B cell (primary cell): ENCODE data around the gene TAS2R50. TPM values are rescaled to one million over a fixed set of nuclear protein-coding genes. Genes with fewer than 3 reads are reported as not detected.

Experiments used
- ATAC-seq: fragments of 200-7000 bp; cut with Tn5 transposase; one replicate; pipeline ENCODE4 v1.10.0; 2021; ENCODE audit warnings: low read depth, mild to moderate bottlenecking, moderate number of reproducible peaks, moderate library complexity
- CTCF ChIA-PET: fragments of 350-600 bp; sonication (Branson Sonifier 250); formaldehyde crosslinking; loops from one replicate; lab custom pipeline; 2021; ENCODE audit warnings: antibody characterized with exemption, inconsistent platforms; lab: Charles Lee
- POLR2A ChIA-PET: fragments of 350-600 bp; sonication (Branson Sonifier 250); formaldehyde crosslinking; loops from one replicate; lab custom pipeline; 2021; ENCODE audit warnings: antibody characterized with exemption; lab: Charles Lee
- DNase-seq: peaks from one replicate; pipeline ENCODE4 v3.0.0; 2013
- H2AFZ ChIP-seq: 2 replicates; pipeline ENCODE4 v1.6.1; 2012; ENCODE audit warnings: mild to moderate bottlenecking, low read depth, low read length; ENCODE audit not compliant: insufficient read depth, poor library complexity, severe bottlenecking
- H3K27ac ChIP-seq, 2 donors: 1 replicate in 1 of 2; 2 replicates in 1 of 2; pipeline ENCODE4 v1.5.1; 2012 to 2013; ENCODE audit warnings: low read length in 2 of 2, mild to moderate bottlenecking in 2 of 2, moderate library complexity in 1 of 2
- H3K27me3 ChIP-seq, 4 experiments: fragments of 200-600 bp in 1 of 4; sonication (generic) in 1 of 4; replicated peaks in 1 of 4; 1 replicate in 2 of 4; 2 replicates in 2 of 4; pipeline versions ENCODE4 v1.6.1 to v1.7.0; 2013 to 2016; ENCODE audit warnings: low read length in 3 of 4, mild to moderate bottlenecking in 2 of 4, mixed read lengths in 1 of 4, moderate library complexity in 1 of 4; ENCODE audit not compliant: insufficient read depth in 4 of 4, control insufficient read depth in 3 of 4; ENCODE audit errors: control extremely low read depth in 1 of 4
- H3K36me3 ChIP-seq, 2 experiments: replicated peaks in 1 of 2; 1 replicate in 1 of 2; 2 replicates in 1 of 2; pipeline versions ENCODE4 v1.6.1 to v1.7.1; 2013; ENCODE audit warnings: low read length in 1 of 2; ENCODE audit not compliant: insufficient read depth in 2 of 2, control insufficient read depth in 1 of 2; ENCODE audit errors: control extremely low read depth in 1 of 2, extremely low read depth in 1 of 2
- H3K4me1 ChIP-seq, 2 donors: fragments of 200-600 bp in 1 of 2; sonication (generic) in 1 of 2; 1 replicate in 1 of 2; 2 replicates in 1 of 2; pipeline versions ENCODE4 v1.5.1 to v1.6.1; 2013 to 2017; ENCODE audit warnings: low read length in 2 of 2; ENCODE audit not compliant: control insufficient read depth in 2 of 2, insufficient read depth in 2 of 2
- H3K4me2 ChIP-seq: replicated peaks from 2 replicates; pipeline ENCODE3; 2012; ENCODE audit warnings: mild to moderate bottlenecking, low read depth, low read length; ENCODE audit not compliant: poor library complexity, severe bottlenecking
- H3K4me3 ChIP-seq, 5 experiments: fragments of 200-600 bp in 1 of 5; sonication (generic) in 1 of 5; 1 replicate in 3 of 5; 2 replicates in 2 of 5; pipeline versions ENCODE4 v1.5.1 to v1.7.0; 2011 to 2016; ENCODE audit warnings: low read length in 4 of 5, mild to moderate bottlenecking in 4 of 5, low read depth in 2 of 5, control low read depth in 1 of 5, moderate library complexity in 1 of 5; ENCODE audit not compliant: insufficient read depth in 1 of 5; ENCODE audit errors: control extremely low read depth in 1 of 5, extremely low read depth in 1 of 5
- H3K79me2 ChIP-seq: fragments of 200-600 bp; sonication (generic); one replicate; pipeline ENCODE4 v1.6.0; 2016; ENCODE audit warnings: low read length; ENCODE audit not compliant: control insufficient read depth, insufficient read depth
- H3K9ac ChIP-seq: fragments of 200-600 bp; sonication (generic); 2 replicates; pipeline ENCODE4 v1.6.1; 2017; ENCODE audit warnings: mild to moderate bottlenecking, low read length, moderate library complexity
- H3K9me3 ChIP-seq, 3 donors: one replicate each; pipeline versions ENCODE4 v1.6.1 to v1.7.1; 2013; ENCODE audit warnings: low read length in 2 of 3; ENCODE audit not compliant: control insufficient read depth in 2 of 3, insufficient read depth in 1 of 3; ENCODE audit errors: control extremely low read depth in 1 of 3
- H4K20me1 ChIP-seq: 2 replicates; pipeline ENCODE4 v1.6.0; 2012; ENCODE audit warnings: mild to moderate bottlenecking, low read length; ENCODE audit not compliant: insufficient read depth, control insufficient read depth, poor library complexity, severe bottlenecking
- H3K27ac Mint-ChIP-seq: one replicate; pipeline ENCODE4 v1.8.0; 2021; ENCODE audit warnings: mixed read lengths
- H3K27me3 Mint-ChIP-seq: one replicate; pipeline ENCODE4 v1.8.0; 2021; ENCODE audit warnings: mixed read lengths
- H3K4me1 Mint-ChIP-seq: one replicate; pipeline ENCODE4 v1.8.0; 2021; ENCODE audit warnings: mixed read lengths
- H3K4me3 Mint-ChIP-seq: one replicate; pipeline ENCODE4 v1.8.0; 2021; ENCODE audit warnings: mixed read lengths
- H3K9me3 Mint-ChIP-seq: one replicate; pipeline ENCODE4 v1.8.0; 2022; ENCODE audit warnings: mixed read lengths; ENCODE audit not compliant: insufficient read depth
- CTCF ChIP-seq: fragments of 200-600 bp; IDR thresholded peaks from one replicate; pipeline ENCODE4 v1.8.0; 2022; ENCODE audit warnings: antibody characterized with exemption, mild to moderate bottlenecking
- EZH2 ChIP-seq: IDR thresholded peaks from 2 replicates; pipeline ENCODE4 v1.6.1; 2012; ENCODE audit warnings: borderline replicate concordance, low read depth, mild to moderate bottlenecking, moderate library complexity, low read length; ENCODE audit not compliant: insufficient read depth, poor library complexity, severe bottlenecking
- WGBS: methylation state at CpG from one replicate; pipeline ENCODE4 v1.1.5; 2013; ENCODE audit warnings: missing lambda C conversion rate; ENCODE audit not compliant: insufficient coverage; 5-methylcytosine and 5-hydroxymethylcytosine counted together
- intact Hi-C: fragments of 100-400 bp; cut with micrococcal nuclease; formaldehyde crosslinking; loops from one replicate; pipeline ENCODE4 v1.10.0; 2022
- polyA plus RNA-seq: library from polyadenylated mRNA; depleted of rRNA; stranded (reverse); fragments of >200 nt; gene quantifications from 2 replicates; pipeline ENCODE4 v1.2.3, GENCODE V29; 2012
- total RNA-seq, 2 donors: library from RNA; stranded (reverse); fragments of 120-200 nt in 1 of 2; gene quantifications; 1 replicate in 1 of 2; 2 replicates in 1 of 2; pipeline versions ENCODE4 v1.2.3 to v1.2.4, GENCODE V29; 2013 to 2022

The TAS2R50 gene
- total and polyA plus RNA-seq, 2 donors (not counting 1 experiment from before 2014, with no cell fraction given), result 0.28 to 1.9 TPM

GRCh38 chr12:10956085-10956484, 30.6 kb downstream of the TAS2R50 start:
- Mint-ChIP-seq H3K4me1 (peaks cover 11% of the 10 kb centered on the region), H3K9me3 (peaks cover under 1% of the 10 kb centered on the region), H3K27ac (no peak overlapping the region), H3K27me3 (no peaks in the 10 kb centered on the region), H3K4me3 (no peak overlapping the region)
- Histone ChIP-seq H4K20me1 (no peaks in the 10 kb centered on the region), H3K27ac (no peak overlapping the region), H3K4me2 (no peak overlapping the region), H3K27me3 (no peaks in the 10 kb centered on the region), H3K9me3 (peaks cover 1 to 3% (median 2%) of the 10 kb centered on the region in 3 donors), H2AFZ (no peak overlapping the region), H3K4me1 (peaks cover 5% of the 10 kb centered on the region in 2 donors), H3K79me2 (peaks cover 13% of the 10 kb centered on the region), H3K9ac (no peak overlapping the region), H3K4me3 (no peak overlapping the region), H3K36me3 (peaks cover 0 to 2% of the 10 kb centered on the region in 2 experiments)
- TF ChIP-seq EZH2 (no peak), CTCF (no peak)
- DNase-seq (no peak), ATAC-seq (no peak)
- ChIA-PET CTCF (no interaction called here), POLR2A (no interaction called here)
- intact Hi-C loops, result no loop called here

GRCh38 chr12:10952645-10953044, 34.1 kb downstream of the TAS2R50 start:
- Mint-ChIP-seq H3K4me3 (no peak overlapping the region), H3K27ac (no peak overlapping the region), H3K4me1 (no peaks in the 10 kb centered on the region), H3K9me3 (peaks cover 8% of the 10 kb centered on the region), H3K27me3 (no peaks in the 10 kb centered on the region)
- no peaks in the 10 kb centered on the region for H3K4me1 ChIP-seq
- peaks cover 13% of the 10 kb centered on the region for H3K79me2 ChIP-seq
- DNase-seq (no peak), ATAC-seq (no peak)
- no peak overlapping the region for H2AFZ ChIP-seq
- ChIA-PET CTCF (no interaction called here), POLR2A (no interaction called here)
- H3K4me2 ChIP-seq, result no peak overlapping the region
- no peaks in the 10 kb centered on the region for H4K20me1 ChIP-seq
- H3K27ac ChIP-seq, result no peak overlapping the region
- no peaks in the 10 kb centered on the region for H3K27me3 ChIP-seq
- TF ChIP-seq EZH2, result no peak
- no peak for TF ChIP-seq CTCF
- H3K9me3 ChIP-seq, result peaks cover 3 to 8% (median 5%) of the 10 kb centered on the region in 3 donors
- 100% methylated on average over 4 of the region's 4 CpGs for WGBS
- H3K4me3 ChIP-seq, result no peak overlapping the region
- H3K36me3 ChIP-seq, result peaks cover 0 to 4% of the 10 kb centered on the region in 2 experiments
- intact Hi-C loops, result no loop called here
- no peak overlapping the region for H3K9ac ChIP-seq
